Sigmoid colon (tissue), 3 donors: ENCODE data around the gene PRMT1.

ENCODE experiments used
- CTCF ChIP-seq, 4 experiments: fragments of 450-650 bp in 3 of 4; fragments of 200-600 bp in 1 of 4; IDR thresholded peaks; one replicate each; pipeline ENCODE4 v1.5.1; 2016 to 2019; ENCODE audit warnings: antibody characterized with exemption in 4 of 4, mild to moderate bottlenecking in 3 of 4, moderate library complexity in 2 of 4
- POLR2A ChIP-seq, 2 donors: fragments of 450-650 bp; IDR thresholded peaks; one replicate each; pipeline ENCODE4 v1.6.1; 2016; ENCODE audit warnings: antibody characterized with exemption in 2 of 2, mild to moderate bottlenecking in 2 of 2, moderate library complexity in 2 of 2

GRCh38 chr19:49667473-49667872, 9.6 kb upstream of the PRMT1 start:
- TF ChIP-seq CTCF (IDR thresholded peaks at IDR 0.05) (no peak), POLR2A (IDR thresholded peaks at IDR 0.05) (no peak)
